Measurements from ENCODE around the gene EIF5. TPM values are rescaled to one million over a fixed set of nuclear protein-coding genes. Genes with fewer than 3 reads are reported as not detected.

Gene EIF5
- total RNA-seq, 2 experiments from 2014 or later, result 237 to 292 TPM

GRCh38 chr14:103343164-103343879 lies 9.3 kb downstream of the EIF5 start:
- BruUV-seq (replicated peaks), result no TSS peak
- no peak for DNase-seq (ENCODE audit: low spot score)
- Histone ChIP-seq H3K9me2 (ENCODE audit: insufficient read depth, low read length) (no peaks in the 10 kb centered on the region), H3K4me1 (ENCODE audit: insufficient read depth, low read length, poor library complexity, severe bottlenecking) (no peaks in the 10 kb centered on the region), H3K9me3 (ENCODE audit: low read length) (no peaks in the 10 kb centered on the region), H4K20me1 (ENCODE audit: insufficient read depth, low read length) (peaks cover 39% of the 10 kb centered on the region), H3K4me3 (ENCODE audit: low read depth, low read length, poor library complexity, severe bottlenecking) (no peak overlapping the region), H3K79me2 (ENCODE audit: insufficient read depth, low read depth, low read length) (peaks cover 5% of the 10 kb centered on the region; the same call in 1 of the 2 replicates), H2AFZ (ENCODE audit: low read length) (no peak overlapping the region), H3K4me2 (ENCODE audit: low read length) (no peak overlapping the region), H3K27ac (ENCODE audit: low read depth, low read length, poor library complexity, severe bottlenecking) (no peak overlapping the region), H3K36me3 (ENCODE audit: insufficient read depth, low read length) (peaks cover 71% of the 10 kb centered on the region)
- intact Hi-C loops (cut with micrococcal nuclease; ENCODE audit: unreplicated experiment), result no loop called here
- TF ChIP-seq EZH2phosphoT487 (IDR thresholded peaks at IDR 0.05; ENCODE audit: borderline replicate concordance, low read depth, low read length) (no peak), CTCF (conservative IDR thresholded peaks at IDR 0.05; ENCODE audit: low read length) (no peak)
- POLR2A ChIA-PET, result interaction anchor here (1.3 kb wide), 1 partner anchor 14 kb away, joined by 3 read pairs; no protein-coding TSS in a partner anchor
- CTCF ChIA-PET (ENCODE audit: unreplicated experiment), result no interaction called here

DNA sequence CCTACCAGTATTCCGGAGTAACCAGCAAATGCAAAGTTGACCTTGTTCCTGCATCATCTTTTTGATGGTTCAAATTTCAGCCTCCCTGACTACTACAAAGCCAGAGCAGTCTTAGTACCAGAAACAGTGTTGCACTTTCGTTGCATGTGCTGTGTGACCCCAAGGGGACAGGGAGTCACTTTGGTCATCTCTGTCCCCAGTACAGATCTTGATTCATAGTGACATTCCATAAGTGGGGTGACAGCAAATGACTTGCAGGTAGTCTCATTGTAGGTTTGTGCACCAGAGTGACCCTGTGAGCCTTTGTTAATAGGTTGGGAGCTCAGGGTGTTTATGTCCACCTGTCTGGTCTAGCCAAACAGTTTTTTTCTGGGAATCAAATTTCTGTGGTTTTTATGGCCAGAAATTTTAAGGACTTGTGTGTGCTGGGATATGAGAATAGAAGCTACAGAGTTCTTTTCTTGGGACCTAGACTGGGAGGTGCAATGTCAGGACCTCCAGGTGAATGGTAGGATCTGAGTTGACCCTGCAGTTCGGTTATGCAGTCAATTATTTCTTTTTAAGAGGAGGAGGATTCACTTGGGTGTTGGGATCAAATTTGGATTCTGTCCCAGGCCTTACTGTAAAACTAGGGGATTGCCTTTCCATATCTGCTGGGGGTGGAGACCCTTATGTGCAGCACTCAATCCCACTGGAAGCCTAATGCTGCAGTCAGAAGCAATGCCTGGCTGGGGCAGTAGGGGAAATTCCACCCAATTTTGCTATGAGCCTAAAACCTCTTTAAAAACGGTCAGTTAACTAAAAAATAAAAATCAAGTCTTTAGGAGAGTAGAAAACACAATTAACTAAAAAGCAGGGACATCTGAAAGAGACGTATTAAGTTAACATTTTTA lies 10.1 kb downstream of the EIF5 start:
- no peak overlapping the region for H3K4me3 ChIP-seq (ENCODE audit: low read depth, low read length, poor library complexity, severe bottlenecking)
- ChIA-PET CTCF (ENCODE audit: unreplicated experiment) (no interaction called here), POLR2A (interaction anchor here (1.2 to 1.3 kb wide), 3 partner anchors 9 to 14 kb away, joined by 3 to 4 read pairs (median 3); partner anchors contain the start of gene EIF5)
- TF ChIP-seq EZH2phosphoT487 (IDR thresholded peaks at IDR 0.05; ENCODE audit: borderline replicate concordance, low read depth, low read length), result no peak
- no peak for TF ChIP-seq CTCF (conservative IDR thresholded peaks at IDR 0.05; ENCODE audit: low read length)
- DNase-seq (ENCODE audit: low spot score), result no peak
- H3K36me3 ChIP-seq (ENCODE audit: insufficient read depth, low read length), result peaks cover 63% of the 10 kb centered on the region
- H3K4me1 ChIP-seq (ENCODE audit: insufficient read depth, low read length, poor library complexity, severe bottlenecking), result no peaks in the 10 kb centered on the region
- intact Hi-C loops (cut with micrococcal nuclease; ENCODE audit: unreplicated experiment), result no loop called here
- no peaks in the 10 kb centered on the region for H3K9me2 ChIP-seq (ENCODE audit: insufficient read depth, low read length)
- no peaks in the 10 kb centered on the region for H3K9me3 ChIP-seq (ENCODE audit: low read length)
- H2AFZ ChIP-seq (ENCODE audit: low read length), result no peak overlapping the region
- H3K27ac ChIP-seq (ENCODE audit: low read depth, low read length, poor library complexity, severe bottlenecking), result no peak overlapping the region
- peaks cover 30% of the 10 kb centered on the region for H4K20me1 ChIP-seq (ENCODE audit: insufficient read depth, low read length)
- 0 out of 2 replicates have a peak, but pooled peaks cover 4% of the 10 kb centered on the region for H3K79me2 ChIP-seq (ENCODE audit: insufficient read depth, low read depth, low read length)
- BruUV-seq (replicated peaks), result no TSS peak
- no peak overlapping the region for H3K4me2 ChIP-seq (ENCODE audit: low read length)

All from OCI-LY7 (cell line).